Stimulated activated CD4-positive, alpha-beta T cell treated with anti-CD3 and anti-CD28 coated beads, Interleukin-2, amount 100 ng/mL, for 4 hours (primary cell): ENCODE data around the gene SCARF1.

ENCODE experiments used
- DNase-seq: peaks from one replicate; pipeline ENCODE4 v3.0.0-alpha.2; 2020; ENCODE audit warnings: low read depth

SCARF1 gene

DNA sequence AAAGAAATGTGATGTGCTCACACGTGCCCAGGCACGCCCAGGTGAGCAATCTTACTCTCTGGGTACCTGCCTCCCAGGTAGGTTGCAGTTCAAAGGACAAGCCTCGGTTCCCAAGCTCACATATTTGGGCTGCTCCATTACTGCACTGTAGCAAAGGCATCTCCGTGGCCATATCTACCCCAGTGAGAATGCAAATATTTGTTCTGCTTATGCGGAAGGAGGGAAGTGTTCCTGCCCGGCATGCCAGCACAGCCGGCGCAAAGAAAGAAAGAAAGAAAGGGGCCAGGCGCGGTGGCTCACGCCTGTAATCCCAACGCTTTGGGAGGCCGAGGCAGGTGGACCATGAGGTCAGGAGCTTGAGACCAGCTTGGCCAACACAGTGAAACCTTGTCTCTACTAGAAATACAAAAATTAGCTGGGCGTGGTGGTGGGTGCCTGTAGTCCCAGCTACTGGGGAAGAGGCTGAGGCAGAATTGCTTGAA is 47.6 kb downstream of the SCARF1 start:
- no peak for DNase-seq

DNA sequence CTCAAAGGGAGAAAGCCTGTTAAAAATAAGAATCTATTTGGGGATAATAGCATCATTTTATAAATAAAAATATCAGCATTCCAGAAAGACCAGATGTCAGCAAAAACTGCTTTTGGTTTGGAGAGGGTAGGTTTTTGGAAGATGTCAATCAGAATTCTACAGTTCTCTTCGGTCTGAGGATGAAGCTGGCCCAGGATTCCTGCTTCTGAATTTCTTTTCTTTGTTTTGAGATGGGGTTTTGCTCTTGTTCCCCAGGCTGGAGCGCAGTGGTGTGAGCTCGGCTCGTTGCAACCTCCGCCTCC is 52.0 kb downstream of the SCARF1 start:
- no peak for DNase-seq

DNA sequence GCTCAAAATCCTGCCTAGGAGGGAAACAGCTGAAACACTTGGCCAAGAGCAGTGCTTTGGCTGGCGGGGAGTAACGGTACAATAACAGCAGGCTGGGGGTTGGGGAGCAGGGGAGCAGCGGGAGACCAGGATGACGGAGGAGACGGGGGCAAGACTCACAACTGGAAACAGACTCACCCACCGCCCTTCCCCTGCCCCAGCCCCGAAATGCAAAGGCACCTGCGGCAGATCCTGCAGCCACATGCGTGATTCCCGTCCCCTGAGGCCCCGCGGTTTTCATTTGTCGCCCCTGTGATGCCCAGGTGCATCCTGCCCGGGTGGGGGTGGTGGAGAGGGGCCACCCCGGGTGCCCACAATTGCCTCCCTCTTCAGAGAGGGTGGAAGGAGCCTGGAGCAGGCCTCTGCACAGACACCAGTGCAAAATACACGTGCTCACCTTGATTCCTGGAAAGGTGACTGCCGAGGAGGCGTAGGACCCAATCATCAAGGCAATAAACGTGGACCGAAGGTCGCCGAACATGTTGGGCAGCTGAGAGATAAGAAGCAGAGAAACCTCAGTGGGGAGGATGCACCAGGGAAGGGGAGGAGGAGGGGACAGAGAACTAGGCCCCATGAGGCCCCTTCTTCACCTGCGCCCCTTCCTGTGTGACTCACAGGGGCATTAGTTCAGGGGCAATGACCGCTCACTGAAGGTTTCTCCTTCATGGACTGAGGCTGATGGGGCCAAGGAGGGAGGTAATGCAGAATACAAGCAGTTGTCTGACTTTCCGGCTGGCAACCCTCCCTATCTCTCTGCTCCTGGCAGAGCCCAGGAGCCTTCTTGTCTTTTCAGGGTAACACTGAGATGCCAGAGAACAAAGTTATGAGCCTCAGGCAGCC is 52.5 kb downstream of the SCARF1 start:
- no peak for DNase-seq

DNA sequence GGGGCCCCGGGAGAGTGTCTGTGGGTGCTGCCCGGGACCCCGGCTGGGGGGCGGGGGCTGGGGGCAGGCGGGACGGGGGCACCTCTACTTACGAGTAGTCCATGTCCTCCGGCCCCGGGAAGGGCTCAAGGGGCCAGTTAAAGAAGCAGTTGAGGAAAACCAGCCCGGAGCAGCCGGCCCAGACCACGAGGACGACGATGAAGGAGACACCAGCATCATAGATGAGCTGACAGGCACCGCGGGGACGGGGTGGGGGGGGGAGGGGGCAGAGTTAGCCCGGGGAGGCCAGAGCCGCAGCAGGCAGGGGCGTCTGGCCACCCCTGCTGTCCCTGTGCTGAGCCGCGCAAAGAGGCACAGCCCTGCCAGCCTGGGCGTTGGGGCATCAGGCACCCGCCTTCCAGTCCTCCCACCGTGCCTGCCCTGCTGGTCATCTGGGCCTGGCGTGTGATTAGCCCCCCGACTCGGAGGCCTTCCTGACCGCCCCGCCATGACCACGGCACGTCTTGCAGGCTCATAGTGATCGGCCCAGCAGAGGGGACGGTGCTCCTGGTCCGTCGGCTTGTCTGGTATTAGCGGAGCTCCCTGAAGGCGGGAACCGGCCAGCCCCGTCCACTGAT is 54.0 kb downstream of the SCARF1 start:
- no peak for DNase-seq

DNA sequence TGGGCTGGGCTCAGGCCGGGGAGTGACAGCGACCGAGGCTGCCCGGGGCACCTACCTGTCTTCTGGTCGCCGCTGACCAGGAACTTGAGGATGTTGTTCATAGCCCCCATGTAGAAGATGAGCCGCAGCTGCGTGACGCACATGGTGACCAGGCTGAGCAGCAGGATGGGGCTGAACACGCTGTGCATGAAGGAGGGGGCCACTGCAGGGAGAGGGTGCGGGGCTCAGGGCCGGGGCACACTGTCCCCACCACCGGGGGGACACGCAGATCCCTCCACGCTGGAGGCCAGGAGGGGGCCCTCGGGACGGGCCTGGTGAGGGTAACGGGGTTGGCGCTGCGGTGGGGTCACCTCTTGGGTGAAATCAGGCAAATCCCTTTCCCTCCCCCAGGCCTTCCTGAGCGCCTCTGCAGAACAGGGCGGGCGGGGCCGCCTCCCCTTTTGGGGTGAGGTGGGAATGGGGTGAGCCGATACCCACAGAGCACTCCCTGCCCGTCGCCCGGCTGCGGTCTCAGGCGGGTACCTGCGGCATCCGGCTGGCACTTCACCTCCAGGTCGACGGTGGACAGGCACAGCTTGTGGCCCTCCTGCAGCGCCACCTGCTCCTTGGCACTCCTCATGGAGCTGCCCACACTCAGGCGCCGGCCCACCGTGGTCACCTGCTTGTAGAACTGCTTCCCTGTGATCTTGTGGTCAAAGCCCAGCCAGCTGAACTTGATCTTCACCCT is 54.6 kb downstream of the SCARF1 start:
- DNase-seq = no peak

DNA sequence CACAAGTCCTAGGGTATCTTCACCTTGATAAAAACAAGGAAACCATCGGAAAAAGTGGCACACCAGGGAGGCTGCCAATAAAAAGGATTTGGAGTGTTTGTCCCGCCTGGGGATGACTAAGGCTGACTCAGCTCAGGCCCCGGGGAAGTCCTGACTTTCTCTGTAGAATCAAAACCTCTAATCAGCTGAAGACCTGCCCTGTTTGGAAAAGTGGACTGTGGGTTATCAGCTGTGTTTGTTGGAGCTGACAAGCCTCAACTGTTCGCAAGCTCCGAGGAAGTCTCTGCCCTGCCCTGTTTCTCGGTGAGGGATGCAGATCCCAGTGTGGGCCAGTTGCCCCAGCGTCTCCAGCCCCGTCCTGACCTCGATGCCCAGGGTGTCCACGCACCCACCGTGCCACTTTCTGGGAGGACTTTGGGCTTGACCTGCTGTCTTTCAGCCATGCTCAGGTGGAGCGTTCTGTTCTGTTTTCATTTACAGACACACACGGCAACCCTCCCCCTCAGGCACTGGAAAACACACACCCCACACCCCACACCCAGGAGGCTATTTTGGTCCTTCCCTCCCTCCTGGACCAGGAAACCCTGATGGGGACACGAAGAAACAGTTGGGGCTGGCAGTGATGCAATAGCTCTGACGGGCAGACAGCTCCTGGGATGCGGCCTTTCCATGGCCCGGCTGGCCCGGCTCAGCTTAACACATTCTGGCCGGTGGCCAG is 55.3 kb downstream of the SCARF1 start:
- no peak for DNase-seq

DNA sequence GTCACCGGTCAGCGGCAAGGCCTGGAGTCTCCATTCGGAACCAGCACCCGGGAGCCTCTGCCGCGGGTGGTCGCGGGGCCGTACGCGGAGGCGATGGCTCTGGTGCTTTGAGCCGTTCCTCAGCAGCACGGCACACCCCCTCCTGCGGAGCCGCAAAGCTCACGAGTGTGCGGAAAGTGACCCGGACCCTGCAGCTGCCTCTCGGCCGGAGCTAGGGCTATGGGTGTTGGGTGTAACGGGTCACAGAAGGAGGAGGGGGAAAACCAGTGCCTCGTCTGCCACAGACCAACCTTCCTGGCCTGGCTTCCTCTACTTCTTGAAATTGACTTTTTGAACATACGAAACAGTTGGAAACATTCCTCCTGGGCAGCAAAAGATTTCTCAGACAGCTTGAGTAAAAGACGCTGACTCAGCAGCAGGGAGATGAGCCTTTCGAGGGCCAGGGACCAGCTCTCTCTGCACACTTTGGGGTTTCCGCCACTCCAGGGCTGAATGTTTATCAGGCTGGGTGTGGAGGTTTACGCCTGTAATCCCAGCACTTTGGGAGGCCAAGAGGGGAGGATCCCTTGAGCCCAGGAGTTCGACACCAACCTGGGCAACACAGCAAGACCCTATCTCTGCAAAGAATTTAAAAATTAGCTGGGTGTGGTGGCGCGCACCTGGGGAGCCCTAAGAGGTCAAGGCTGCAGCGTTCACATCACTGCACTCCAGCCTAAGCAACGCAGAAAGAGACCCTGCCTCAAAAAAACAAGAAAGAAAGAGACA is 56.5 kb downstream of the SCARF1 start:
- no peak for DNase-seq

DNA sequence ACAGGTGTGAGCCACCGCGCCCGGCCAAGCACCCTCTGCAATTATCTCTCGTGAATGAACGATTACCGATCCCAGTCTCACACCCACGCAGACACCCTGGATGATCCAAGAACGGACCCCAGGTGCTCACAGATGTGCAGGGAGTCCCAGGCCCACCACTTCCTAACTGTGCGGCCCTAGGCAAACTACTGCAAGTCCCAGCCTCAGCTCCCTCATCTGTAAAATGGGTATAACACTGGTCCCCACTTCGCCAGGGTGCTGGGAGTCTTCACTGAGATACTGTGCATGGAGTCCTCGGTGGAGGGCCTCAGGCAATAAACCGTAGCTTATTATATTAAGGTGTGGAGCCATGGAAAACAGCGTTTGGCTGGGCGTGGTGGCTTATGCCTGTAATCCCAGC is 61.4 kb downstream of the SCARF1 start:
- DNase-seq = no peak
